ENCODE measurements around the gene GPR18.
A peak's percentile ranks its signal among the peaks of the same experiment; 100 is the strongest.

GPR18 gene

GRCh38 chr13:99258210-99258860, at the start of gene GPR18:
Gene GPR18 (minus strand): TSS chr13:99258379. CDS start chr13:99255872, 2,507 bp downstream.
- DNase-seq, result peak; percentile 30 to 73

DNA sequence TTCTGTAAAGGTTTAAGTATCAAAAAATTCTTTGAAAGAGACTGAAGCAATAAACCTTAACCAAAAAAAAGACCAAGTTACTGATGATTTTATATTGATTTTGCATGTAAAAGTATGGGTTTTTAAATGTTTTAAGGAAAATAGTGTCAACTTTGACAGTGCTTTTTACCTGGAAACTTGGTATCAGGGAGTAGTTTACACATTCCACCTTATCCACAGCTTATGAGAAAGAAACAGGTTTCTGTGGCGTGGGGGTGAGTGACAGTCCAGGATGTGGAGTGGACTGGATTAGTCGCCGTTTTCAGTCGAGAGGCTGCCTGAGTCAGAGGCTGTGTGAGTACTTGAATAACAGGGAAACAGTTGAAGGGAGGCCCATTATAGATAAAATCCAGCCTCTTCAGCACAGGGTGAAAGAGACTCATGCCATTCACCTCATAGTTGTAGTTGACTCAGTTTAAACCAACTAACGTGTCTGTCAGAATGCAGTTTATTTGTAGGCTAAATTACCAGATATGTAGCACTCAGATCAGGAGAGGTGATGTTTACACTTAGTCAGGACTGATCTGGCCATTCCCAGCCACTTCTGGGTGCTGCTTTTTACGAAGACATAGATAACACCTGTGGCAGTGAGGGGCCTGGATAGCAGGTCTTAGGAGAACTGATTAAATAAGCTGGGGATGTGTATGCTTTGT, 49.6 kb upstream of the GPR18 start:
- DNase-seq, result peak; percentile 46 to 59

- DNase-seq, result peak; percentile 60 to 86
Measured at GRCh38 chr13:99307247-99307646, 49.1 kb upstream of the GPR18 start, which contains the start of gene GPR183. Gene GPR183 (minus strand): TSS chr13:99307399. CDS start chr13:99296145, 11,254 bp downstream.

DNA sequence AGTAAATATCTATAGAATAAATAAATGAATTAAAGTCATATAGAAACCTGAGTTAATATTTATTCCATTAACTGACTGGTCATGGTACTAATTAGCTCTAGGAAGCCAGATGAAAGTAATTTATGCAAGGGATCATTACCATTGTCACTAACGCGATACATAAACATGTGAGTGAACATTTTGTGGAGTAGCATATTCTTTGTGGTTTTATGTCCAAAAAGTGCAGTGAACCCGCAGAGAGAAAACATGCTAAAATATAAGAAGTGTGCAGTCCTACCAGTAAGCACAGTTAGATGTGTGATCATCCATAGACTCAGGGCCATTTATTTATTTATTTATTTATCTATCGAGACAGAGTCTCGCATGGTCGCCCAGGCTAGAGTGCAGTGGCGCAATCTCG, 47.4 kb upstream of the GPR18 start:
- peak in 1 of 2 donors; percentile 46 for DNase-seq

DNA sequence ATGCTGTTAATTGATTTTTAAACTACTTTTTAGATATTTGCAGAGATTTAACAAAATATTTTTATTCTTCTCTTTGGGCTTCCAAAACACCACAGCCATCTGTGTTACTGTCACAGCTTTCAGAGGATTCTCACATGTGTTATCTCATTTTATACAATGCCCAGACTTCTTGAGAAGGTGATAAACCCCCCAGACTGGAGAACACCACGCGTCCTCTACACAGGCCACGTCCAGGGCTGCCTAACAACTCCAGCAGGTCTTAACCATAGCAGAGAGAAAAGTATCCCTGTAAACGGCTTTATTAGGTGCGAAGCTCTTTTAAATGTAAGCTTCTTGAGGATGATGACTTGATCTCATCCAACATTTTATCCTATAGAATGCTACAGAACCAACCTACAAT, 47.0 kb upstream of the GPR18 start:
- peak in 1 of 2 donors; percentile 43 for DNase-seq

DNA sequence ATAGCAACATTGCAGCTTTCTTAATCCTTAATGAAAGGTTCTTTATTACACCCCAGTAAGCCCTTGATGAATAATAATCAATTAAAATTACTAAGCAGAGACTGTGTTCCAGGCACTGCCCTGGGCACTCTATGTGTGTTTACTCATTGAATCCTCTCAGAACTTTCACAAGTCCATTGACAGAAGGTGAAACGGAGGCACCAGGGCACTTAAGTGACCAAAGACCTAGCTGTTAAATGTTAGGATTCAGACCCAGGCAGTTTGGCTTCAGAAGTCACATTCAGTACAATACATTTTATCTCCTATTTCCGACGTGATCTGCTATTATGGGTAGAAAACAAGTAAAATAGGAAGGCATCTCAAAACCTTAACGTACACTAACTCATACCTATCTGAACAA, 46.4 kb upstream of the GPR18 start:
- DNase-seq, result peak in 1 of 2 donors; percentile 36

DNA sequence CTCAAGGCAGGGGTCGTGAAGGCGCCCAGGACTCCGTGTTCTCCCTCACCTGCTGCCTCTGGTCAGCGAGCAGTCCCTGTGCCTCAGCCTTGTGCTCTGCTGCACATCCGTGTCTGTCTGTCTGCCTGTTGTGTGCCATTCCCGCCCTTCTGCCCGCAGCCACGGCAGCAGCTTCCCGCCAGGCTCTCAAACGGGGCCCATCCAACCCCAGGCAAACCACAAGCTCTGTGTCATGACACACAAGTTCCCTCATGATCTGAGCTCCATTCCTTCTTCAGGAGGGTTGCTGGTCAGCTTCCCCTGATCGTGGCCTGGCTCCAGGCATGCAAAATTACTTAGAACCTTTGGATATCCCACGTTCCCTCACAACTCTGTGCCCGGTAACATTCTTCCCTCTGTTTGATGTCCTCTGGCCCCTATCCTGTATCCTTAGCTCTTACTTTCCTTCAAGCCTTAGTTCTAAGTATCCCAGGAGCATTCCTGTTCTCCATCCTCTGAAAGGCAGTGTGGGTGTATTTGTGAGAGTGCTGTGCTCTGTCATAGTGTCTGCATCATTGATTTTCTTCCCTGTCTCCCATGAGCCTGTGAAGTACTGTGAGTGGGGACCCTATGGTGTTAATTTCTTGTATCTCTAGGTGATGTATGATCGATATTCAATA, 45.8 kb upstream of the GPR18 start:
- peak; percentile 54 to 68 for DNase-seq

- no peak for DNase-seq
Measured at GRCh38 chr13:99302637-99303505, 44.7 kb upstream of the GPR18 start.

DNA sequence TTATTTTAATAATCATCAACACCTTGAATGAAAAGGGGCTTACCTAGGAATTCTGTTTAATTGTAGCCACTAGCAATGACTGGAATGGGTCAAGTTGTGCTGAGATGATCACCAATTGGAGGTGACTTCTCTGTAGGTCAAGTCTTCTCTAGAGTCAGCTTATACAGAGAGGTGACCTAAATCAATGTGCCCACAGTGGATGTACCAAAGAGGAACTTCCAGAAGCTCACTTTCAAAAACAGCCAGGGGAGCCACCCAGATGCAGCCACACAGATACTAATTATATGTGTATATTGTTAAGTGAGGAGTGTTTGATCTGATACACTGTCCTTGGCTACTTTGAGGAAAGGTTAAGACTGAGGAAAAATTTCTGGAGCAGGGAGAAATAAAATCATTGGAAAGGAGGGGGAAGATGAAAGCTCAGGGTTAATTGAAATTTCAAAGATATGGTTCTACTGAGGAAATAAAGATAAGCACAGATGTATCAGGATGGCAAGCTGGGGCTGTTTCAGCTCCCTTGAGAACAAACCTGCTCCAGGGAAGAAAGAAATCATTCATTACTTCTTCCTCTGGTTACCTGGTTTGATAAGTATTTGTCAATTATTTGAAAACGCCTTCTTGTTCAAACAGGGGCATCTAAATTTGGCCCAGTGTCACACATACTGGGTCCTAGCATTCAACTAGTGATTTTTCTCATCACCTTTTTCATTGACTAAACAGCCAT, 43.9 kb upstream of the GPR18 start:
- no peak for DNase-seq

DNA sequence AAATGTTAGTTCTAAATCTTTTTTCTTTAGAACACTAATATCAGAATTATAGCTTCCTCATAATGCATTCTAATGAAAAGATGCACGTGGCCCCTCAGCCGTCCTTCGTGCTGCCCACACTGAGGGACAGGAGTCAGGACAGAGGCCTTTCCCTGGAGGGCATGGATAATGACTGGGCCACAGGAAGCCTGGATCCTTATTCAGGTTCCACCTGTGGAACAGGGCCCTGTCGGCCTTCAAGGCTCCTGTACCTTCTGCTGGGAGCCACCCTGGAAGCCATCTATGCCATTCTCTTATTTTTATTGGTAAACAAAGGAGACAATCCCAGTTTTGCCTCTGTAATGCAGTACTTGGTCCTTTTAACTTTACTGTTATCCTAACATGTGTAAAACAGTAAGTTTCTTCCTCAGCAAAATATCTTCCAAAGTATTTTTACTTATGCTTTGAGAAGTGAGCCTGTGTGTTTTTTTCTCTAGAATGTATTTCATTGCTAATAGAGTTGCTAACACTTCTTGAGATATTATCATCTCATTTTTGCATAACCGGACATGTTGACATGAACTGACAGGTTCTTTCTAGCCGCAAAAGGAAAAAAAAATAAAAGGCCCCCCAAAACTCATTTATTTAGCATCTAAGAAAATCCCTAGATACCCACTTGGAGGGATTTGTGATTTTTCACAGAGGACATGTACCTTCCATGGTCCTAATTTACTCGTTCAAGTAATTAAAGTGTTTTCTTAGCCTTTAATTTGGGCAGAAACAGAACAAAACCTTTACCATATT, 43.1 kb upstream of the GPR18 start:
- no peak for DNase-seq

GRCh38 chr13:99299920-99300341, 41.8 kb upstream of the GPR18 start:
- DNase-seq, result no peak

GRCh38 chr13:99299256-99299919, 41.2 kb upstream of the GPR18 start:
- no peak for DNase-seq

GRCh38 chr13:99298056-99298455, 39.9 kb upstream of the GPR18 start:
- no peak for DNase-seq

GRCh38 chr13:99297331-99297730, 39.2 kb upstream of the GPR18 start:
- DNase-seq, result no peak

DNA sequence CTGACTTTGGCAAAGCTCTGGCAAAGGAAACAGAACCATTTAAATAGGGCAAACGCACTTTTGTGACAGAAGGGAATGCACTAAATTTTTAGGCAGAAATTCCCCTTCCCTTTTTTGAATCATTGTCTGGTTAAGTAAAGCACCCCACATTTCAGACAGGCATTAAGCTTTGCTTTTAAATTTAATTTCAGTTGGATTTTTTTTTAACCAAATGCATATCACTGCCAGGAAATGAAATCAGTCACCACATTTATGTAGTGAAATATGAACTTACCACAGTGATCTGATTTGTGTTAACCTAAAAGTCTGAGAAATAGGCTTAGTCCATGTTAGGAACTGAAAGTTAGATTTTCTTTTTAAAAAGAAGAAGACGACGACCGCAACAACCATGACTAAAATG, 38.2 kb upstream of the GPR18 start:
- peak in 1 of 2 donors; percentile 78 for DNase-seq

DNA sequence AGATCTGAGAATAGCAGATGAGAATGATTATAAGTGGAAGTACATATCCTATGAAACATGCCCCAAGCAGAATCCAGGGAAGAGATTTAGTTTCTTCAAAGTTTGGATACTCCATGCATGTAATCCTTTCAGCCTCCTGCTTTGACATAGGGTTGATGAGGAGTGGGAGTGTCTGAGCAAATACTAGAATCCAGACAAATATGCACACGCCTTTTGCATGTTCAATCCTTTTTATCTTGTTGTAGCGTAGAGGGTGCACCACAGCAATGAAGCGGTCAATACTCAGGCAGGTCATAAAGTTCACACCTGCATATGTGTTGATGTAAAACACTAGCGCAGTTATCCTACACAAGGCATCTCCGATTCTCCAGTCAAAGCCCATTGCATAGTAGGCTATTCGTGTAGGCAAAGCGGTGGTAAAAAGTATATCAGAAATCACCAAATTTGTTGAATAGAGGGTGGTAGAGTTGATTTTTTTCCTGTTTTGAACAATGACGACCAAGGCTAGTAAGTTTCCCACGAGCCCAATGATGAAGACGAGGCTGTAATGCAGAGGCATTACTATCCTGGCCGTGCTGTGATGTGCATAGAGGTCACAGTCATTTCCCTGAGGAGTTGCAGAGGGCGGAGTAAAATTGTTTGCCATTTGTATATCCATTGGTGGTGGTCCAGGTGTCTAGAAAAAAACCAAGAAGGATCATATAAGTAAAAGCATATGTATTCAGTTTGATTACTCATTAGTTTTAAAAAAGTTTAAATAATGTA, 37.5 kb upstream of the GPR18 start:
- DNase-seq, result no peak

DNA sequence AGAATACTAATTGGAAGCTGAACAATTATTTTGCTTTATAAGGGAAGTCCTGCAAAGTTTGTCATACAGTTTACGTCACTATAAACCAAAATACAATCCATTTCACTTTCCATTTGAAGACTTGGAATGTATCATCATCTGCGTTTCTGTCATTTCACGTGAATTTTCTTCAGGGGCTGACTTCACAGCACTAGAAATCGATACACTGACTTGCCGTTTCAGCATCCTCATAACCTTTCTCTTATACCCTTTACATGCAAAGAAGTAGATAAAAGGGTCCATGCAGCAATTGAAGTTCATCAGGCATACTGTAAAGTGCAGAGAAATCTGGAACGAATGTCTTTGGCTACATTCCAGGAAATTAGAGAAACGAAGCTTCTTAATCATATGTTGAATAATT, 36.8 kb upstream of the GPR18 start:
- DNase-seq, result peak in 1 of 2 donors; percentile 60

GRCh38 chr13:99294198-99294597, 36.0 kb upstream of the GPR18 start:
- no peak for DNase-seq

DNA sequence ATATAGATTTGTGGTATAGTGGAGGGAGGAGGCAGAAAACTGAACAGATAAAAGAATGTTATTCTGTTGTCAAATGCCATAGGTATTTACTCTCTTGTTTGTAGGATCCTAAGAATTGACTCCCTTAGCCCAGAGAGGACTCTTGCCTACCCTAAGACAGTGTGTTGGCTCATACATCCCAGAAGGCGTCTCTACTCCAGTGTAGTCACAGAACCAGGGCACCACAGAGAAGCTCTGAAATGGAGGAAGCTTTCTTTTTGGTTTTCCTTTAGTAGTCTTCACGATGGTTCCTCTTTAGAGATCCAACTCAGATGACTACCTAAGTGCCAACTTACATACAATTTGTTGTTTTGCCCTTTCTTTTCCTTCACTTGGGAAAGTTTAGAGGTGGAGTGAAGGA, 35.0 kb upstream of the GPR18 start:
- DNase-seq, result peak in 1 of 2 donors; percentile 28

DNA sequence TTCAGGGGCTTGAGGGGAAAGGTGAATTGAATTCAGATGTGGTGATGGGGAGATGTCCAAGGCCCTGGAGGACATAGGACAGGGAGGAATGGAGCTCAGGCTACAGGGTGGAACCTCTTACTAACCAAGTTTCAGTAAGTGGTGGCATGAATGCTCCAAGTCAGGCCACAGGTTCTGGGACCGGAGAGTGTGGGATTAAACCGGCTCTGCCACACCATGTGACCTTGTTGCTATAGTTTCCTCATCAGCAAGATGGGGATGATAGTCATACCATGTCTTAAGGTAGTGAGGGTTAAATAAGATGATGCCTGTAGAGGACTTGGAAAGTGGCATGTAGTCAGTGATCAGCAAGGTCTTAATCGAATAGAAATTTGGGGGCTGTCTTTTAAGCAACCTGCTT, 32.7 kb upstream of the GPR18 start:
- DNase-seq, result peak in 1 of 2 donors; percentile 55

All from CD4-positive, alpha-beta T cell treated with Interferon alpha-2 for 1 hour (primary cell).